Right renal pelvis (tissue), 4 donors: Measurements from ENCODE around the gene BICC1. TPM values are rescaled to one million over a fixed set of nuclear protein-coding genes. Genes with fewer than 3 reads are reported as not detected.

Experiments
- polyA plus RNA-seq, 4 donors: library from polyadenylated mRNA; unstranded; fragments of 120-200 nt; gene quantifications; one replicate each; pipeline ENCODE4 v1.2.1, GENCODE V29; 2013; ENCODE audit not compliant: insufficient read length in 4 of 4

BICC1 gene
- polyA plus RNA-seq, 4 donors = 69.6 to 95.3 (median 83.3) TPM

Other genes starting within 250 kb of the BICC1 start
- 10 to 100 TPM in 1 of 4 donors, 1 to 10 TPM in 3; 7.6 to 10.7 (median 9.3) TPM for gene IPMK, start 245.0 kb upstream of the BICC1 start, polyA plus RNA-seq
- gene CISD1, start 243.7 kb upstream of the BICC1 start, polyA plus RNA-seq = 10 to 100 TPM; 53.5 to 62.1 (median 58.6) TPM
- gene UBE2D1, start 177.9 kb upstream of the BICC1 start, polyA plus RNA-seq = 10 to 100 TPM; 35.7 to 53.1 (median 47.8) TPM
- 10 to 100 TPM; 68.9 to 82.7 (median 78.9) TPM for gene TFAM, start 127.5 kb upstream of the BICC1 start, polyA plus RNA-seq